ENCODE results near the gene TPD52L1.

- TF ChIP-seq CTCF (IDR thresholded peaks at IDR 0.05; ENCODE audit: low read depth, low read length, poor library complexity, severe bottlenecking) (no peak), EZH2phosphoT487 (IDR thresholded peaks at IDR 0.05; ENCODE audit: borderline replicate concordance, low read length) (no peak)
Measured at GRCh38 chr6:125271486-125272159, 118.0 kb downstream of the TPD52L1 start.
